Thyroid gland (tissue), 4 donors: ENCODE data around the gene NUDT3.

ENCODE experiments used
- POLR2A ChIP-seq, 2 donors: fragments of 450-650 bp; IDR thresholded peaks; one replicate each; pipeline ENCODE4 v1.6.1; 2017; ENCODE audit warnings: antibody characterized with exemption in 2 of 2, mild to moderate bottlenecking in 2 of 2, moderate library complexity in 1 of 2
- TF ChIP-seq, protein P1 (sequence below), 6 experiments: fragments of 200-600 bp in 3 of 6; fragments of 450-650 bp in 3 of 6; sonication (generic) in 3 of 6; IDR thresholded peaks; one replicate each; pipeline ENCODE4 v1.5.1; 2016 to 2019; ENCODE audit warnings: antibody characterized with exemption in 6 of 6, mild to moderate bottlenecking in 2 of 6, inconsistent platforms in 1 of 6, moderate library complexity in 1 of 6

DNA sequence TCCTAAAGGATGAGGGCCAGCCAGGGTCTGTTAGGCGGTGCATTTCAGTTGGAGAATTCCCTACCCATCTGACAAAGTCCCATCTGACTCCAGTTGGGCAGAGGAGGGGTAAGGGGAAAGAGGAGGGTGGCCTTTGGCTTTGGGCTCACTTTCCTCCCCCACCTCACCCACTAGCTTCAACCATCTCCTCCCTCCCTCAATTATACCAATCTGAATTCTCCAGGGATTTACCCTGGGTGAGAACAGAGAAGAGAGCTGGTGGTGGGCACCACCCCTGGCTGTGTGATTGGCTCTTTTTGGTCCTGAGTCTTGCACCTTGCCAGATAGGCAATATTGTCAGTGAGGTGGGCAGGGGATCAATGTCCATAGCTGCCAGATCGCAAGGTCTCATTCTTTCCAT lies 152.6 kb downstream of the NUDT3 start:
- no peak for TF ChIP-seq POLR2A (IDR thresholded peaks at IDR 0.05)
- TF ChIP-seq, protein P1, sequence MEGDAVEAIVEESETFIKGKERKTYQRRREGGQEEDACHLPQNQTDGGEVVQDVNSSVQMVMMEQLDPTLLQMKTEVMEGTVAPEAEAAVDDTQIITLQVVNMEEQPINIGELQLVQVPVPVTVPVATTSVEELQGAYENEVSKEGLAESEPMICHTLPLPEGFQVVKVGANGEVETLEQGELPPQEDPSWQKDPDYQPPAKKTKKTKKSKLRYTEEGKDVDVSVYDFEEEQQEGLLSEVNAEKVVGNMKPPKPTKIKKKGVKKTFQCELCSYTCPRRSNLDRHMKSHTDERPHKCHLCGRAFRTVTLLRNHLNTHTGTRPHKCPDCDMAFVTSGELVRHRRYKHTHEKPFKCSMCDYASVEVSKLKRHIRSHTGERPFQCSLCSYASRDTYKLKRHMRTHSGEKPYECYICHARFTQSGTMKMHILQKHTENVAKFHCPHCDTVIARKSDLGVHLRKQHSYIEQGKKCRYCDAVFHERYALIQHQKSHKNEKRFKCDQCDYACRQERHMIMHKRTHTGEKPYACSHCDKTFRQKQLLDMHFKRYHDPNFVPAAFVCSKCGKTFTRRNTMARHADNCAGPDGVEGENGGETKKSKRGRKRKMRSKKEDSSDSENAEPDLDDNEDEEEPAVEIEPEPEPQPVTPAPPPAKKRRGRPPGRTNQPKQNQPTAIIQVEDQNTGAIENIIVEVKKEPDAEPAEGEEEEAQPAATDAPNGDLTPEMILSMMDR (IDR thresholded peaks at IDR 0.05), result no peak
